ENCODE results near the gene CYBA. TPM values are rescaled to one million over a fixed set of nuclear protein-coding genes. Genes with fewer than 3 reads are reported as not detected.

Gene CYBA
- total and polyA plus RNA-seq, 10 of the 15 experiments (the other 5 are each of a cell fraction or from before 2014, with no cell fraction given): 0.55 to 598 (median 258) TPM

DNA sequence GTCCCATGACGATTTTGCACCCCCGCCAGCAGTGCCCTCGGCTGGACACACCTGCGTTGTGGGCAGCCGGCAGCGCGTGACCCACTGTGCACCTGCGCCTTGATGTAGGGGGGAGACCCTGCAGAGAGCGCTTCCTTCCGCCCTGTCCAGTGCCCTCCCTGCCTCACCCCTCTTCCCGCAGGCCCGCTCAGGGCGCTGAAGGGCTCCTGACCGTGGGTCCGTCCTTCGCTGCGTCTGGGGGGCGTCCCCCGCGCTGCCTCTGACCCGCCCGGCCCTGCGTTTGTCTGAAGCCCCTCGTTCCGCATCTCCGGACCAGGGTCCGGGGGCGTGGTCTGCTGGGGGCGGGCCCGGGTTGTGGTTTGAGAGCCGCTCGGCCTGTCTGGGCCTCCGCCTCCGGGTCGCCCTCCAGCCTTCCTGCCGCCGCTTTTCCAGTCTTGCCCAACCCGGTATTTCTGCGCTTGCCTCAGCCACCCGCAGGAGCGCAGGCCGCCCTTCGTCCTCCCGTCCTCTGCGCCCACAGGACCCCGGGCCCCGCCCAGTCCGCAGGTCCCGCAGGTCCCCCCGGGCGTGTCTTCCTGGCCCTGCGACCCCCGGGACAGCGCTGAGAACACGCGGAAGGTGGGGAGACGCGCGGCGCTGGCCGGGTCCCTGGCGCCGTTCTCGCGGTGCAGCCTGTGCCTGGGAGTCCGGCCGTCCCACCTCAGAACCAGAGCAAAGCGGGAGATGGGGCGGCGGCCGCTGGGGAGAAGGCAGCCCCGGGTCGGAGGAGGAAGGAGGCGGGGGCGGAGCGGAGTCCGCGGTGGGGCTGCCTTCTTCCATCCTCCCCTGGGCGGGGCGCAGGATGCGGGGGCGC, 16.5 kb downstream of the CYBA start (continued):
- no peak for TF ChIP-seq SKIL (IDR thresholded peaks at IDR 0.05; ENCODE audit: low read depth, poor library complexity, severe bottlenecking)
- TF ChIP-seq POU2F2 (IDR thresholded peaks at IDR 0.05; ENCODE audit: borderline replicate concordance, low read depth, low read length): no peak
- no peak; the same call in 1 of the 2 replicates for TF ChIP-seq POLR2AphosphoS5 (IDR thresholded peaks at IDR 0.05; ENCODE audit: low read length)
- no peak for TF ChIP-seq MAX (IDR thresholded peaks at IDR 0.05; ENCODE audit: low read depth, low read length)
- no peak for TF ChIP-seq MYC (IDR thresholded peaks at IDR 0.05; ENCODE audit: insufficient read depth, insufficient read length, insufficient replicate concordance, low read length, severe bottlenecking)
- no peak for TF ChIP-seq ZNF592 (IDR thresholded peaks at IDR 0.05)
- no peak for TF ChIP-seq YY1 (IDR thresholded peaks at IDR 0.05; ENCODE audit: low read depth, low read length)
- TF ChIP-seq LARP7 (IDR thresholded peaks at IDR 0.05): 0 out of 2 replicates have a peak, but pooled peaks have one; percentile 57
- TF ChIP-seq RAD21 (IDR thresholded peaks at IDR 0.05; ENCODE audit: insufficient read depth, low read depth, low read length): no peak
- TF ChIP-seq SUZ12 (IDR thresholded peaks at IDR 0.05; ENCODE audit: unreplicated experiment): no peak
- TF ChIP-seq PML (IDR thresholded peaks at IDR 0.05; ENCODE audit: low read length): no peak
- no peak for TF ChIP-seq ZBTB40 (IDR thresholded peaks at IDR 0.05; ENCODE audit: borderline replicate concordance)
- TF ChIP-seq, protein P1, sequence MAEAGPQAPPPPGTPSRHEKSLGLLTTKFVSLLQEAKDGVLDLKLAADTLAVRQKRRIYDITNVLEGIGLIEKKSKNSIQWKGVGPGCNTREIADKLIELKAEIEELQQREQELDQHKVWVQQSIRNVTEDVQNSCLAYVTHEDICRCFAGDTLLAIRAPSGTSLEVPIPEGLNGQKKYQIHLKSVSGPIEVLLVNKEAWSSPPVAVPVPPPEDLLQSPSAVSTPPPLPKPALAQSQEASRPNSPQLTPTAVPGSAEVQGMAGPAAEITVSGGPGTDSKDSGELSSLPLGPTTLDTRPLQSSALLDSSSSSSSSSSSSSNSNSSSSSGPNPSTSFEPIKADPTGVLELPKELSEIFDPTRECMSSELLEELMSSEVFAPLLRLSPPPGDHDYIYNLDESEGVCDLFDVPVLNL (IDR thresholded peaks at IDR 0.05; ENCODE audit: low read depth, low read length): no peak
- no peak for TF ChIP-seq SREBF2 (IDR thresholded peaks at IDR 0.05; ENCODE audit: low read length)

Measured in GM12878 (cell line).